Cardiac fibroblast (primary cell): ENCODE data around the gene PBXIP1.

ENCODE experiments used
- DNase-seq, 2 donors: peaks; one replicate each; pipeline versions ENCODE4 v3.0.0 to v3.0.0-alpha.2; 2010; ENCODE audit warnings: low read depth in 2 of 2
- H3K4me3 ChIP-seq, 2 donors: replicated peaks in 1 of 2; 1 replicate in 1 of 2; 2 replicates in 1 of 2; pipeline ENCODE4 v1.5.1; 2011; ENCODE audit warnings: low read depth in 2 of 2, low read length in 2 of 2, mild to moderate bottlenecking in 2 of 2, moderate library complexity in 1 of 2
- CTCF ChIP-seq: IDR thresholded peaks from one replicate; pipeline ENCODE4 v1.5.1; 2011; ENCODE audit warnings: low read depth, mild to moderate bottlenecking, low read length, inconsistent platforms

The PBXIP1 gene

GRCh38 chr1:154934358-154934948 is 21.4 kb downstream of the PBXIP1 start:
- TF ChIP-seq CTCF, result no peak
- no peak for DNase-seq
- no peak overlapping the region for H3K4me3 ChIP-seq

- DNase-seq, result no peak
- no peak for TF ChIP-seq CTCF
- no peak overlapping the region for H3K4me3 ChIP-seq
Observed at GRCh38 chr1:154931940-154932487, 23.9 kb downstream of the PBXIP1 start.

GRCh38 chr1:154926201-154926600 is 29.7 kb downstream of the PBXIP1 start:
- TF ChIP-seq CTCF, result no peak
- no peak overlapping the region for H3K4me3 ChIP-seq
- DNase-seq, result no peak

- no peak overlapping the region for H3K4me3 ChIP-seq
- TF ChIP-seq CTCF, result no peak
- no peak for DNase-seq
Observed at GRCh38 chr1:154925335-154926170, 30.3 kb downstream of the PBXIP1 start.

- DNase-seq, result no peak
- H3K4me3 ChIP-seq, result no peak overlapping the region
- no peak for TF ChIP-seq CTCF
Observed at GRCh38 chr1:154923695-154924094, 32.2 kb downstream of the PBXIP1 start.

- H3K4me3 ChIP-seq, result no peak overlapping the region
- no peak for TF ChIP-seq CTCF
- DNase-seq, result no peak
Observed at GRCh38 chr1:154913273-154913672, 42.6 kb downstream of the PBXIP1 start.
